ENCODE data around the gene IL1R2. TPM values are rescaled to one million over a fixed set of nuclear protein-coding genes. Genes with fewer than 3 reads are reported as not detected.

The IL1R2 gene
- total RNA-seq, 4 donors from 2014 or later: 2.1 to 13.1 (median 5.8) TPM

DNA sequence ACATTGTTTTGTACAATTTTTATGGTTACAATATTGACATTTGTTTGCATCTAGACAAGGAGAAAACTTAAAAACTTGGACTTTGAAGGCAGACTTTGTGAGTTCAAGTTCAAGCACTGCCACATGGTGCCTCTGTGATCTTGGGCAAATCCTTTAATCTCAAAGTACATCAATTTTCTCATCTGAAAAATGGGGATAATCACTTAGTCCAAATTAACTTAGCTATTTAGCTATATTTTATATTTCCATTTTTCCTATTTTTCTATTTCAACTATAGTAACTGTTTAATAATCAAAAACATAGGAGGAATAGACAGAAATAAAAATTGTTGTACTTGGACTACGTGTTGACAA, 38.7 kb downstream of the IL1R2 start:
- ATAC-seq (no peak), DNase-seq (no peak)
- Histone ChIP-seq H3K4me3 (no peak overlapping the region), H3K36me3 (no peaks in the 10 kb centered on the region), H3K27ac (no peak overlapping the region), H3K27me3 (no peaks in the 10 kb centered on the region), H3K4me1 (peaks cover 18 to 35% of the 10 kb centered on the region in 2 donors), H3K9me3 (no peaks in the 10 kb centered on the region)
- intact Hi-C loops (cut with DNase I; ENCODE audit: low total_unique reads): no loop called here
- TF ChIP-seq, protein P1, sequence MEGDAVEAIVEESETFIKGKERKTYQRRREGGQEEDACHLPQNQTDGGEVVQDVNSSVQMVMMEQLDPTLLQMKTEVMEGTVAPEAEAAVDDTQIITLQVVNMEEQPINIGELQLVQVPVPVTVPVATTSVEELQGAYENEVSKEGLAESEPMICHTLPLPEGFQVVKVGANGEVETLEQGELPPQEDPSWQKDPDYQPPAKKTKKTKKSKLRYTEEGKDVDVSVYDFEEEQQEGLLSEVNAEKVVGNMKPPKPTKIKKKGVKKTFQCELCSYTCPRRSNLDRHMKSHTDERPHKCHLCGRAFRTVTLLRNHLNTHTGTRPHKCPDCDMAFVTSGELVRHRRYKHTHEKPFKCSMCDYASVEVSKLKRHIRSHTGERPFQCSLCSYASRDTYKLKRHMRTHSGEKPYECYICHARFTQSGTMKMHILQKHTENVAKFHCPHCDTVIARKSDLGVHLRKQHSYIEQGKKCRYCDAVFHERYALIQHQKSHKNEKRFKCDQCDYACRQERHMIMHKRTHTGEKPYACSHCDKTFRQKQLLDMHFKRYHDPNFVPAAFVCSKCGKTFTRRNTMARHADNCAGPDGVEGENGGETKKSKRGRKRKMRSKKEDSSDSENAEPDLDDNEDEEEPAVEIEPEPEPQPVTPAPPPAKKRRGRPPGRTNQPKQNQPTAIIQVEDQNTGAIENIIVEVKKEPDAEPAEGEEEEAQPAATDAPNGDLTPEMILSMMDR (IDR thresholded peaks at IDR 0.05 in 4 of 5, conservative IDR thresholded peaks at IDR 0.05 in 1 of 5): no peak
- no peak for TF ChIP-seq POLR2A (IDR thresholded peaks at IDR 0.05)
- in situ Hi-C loops (cut with MboI; ENCODE audit: low sequenced_read_pairs in 4 of 4): no loop called here

DNA sequence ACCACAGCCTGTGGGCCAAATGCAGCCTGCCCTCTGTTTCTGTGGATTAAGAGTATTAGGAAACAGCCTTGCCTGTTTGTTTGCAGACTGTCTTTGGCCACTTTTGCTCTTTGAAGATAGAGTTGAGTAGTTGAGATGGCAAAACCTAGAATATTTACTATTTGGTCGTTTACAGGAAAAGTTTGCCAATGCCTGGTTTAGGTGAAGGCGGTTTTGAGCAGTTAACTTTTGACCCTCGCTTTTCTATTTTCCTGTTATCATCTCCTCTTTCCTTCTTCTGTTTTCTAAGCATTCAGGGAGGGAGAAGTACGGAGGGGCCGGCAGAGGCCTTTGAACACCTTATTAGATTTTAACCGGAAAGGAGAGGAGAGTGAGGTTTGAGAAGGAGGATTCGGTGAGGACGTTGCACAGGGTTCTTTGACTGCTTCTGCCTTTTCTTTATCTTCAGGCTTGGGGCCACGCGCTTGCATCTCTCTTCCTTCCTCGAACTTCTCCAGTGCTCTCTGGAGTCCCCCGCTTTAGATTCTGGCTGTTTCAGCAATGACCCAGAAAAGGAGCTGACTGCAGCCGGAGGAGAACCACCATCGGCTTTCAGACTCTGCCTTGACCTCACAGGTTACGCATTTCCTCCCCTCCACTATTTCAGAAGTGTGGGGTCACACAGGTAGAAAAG, 39.2 kb downstream of the IL1R2 start:
- intact Hi-C loops (cut with DNase I; ENCODE audit: low total_unique reads) (no loop called here), in situ Hi-C loops (cut with MboI; ENCODE audit: low sequenced_read_pairs in 4 of 4) (no loop called here)
- TF ChIP-seq, protein P1 (IDR thresholded peaks at IDR 0.05 in 4 of 5, conservative IDR thresholded peaks at IDR 0.05 in 1 of 5): no peak
- no peak for TF ChIP-seq POLR2A (IDR thresholded peaks at IDR 0.05)
- H3K4me3 ChIP-seq: no peak overlapping the region
- DNase-seq (no peak), ATAC-seq (no peak)
- H3K36me3 ChIP-seq: no peaks in the 10 kb centered on the region
- no peak overlapping the region for H3K27ac ChIP-seq
- H3K9me3 ChIP-seq: no peaks in the 10 kb centered on the region
- peaks cover 18 to 30% of the 10 kb centered on the region in 2 donors for H3K4me1 ChIP-seq
- no peaks in the 10 kb centered on the region for H3K27me3 ChIP-seq

DNA sequence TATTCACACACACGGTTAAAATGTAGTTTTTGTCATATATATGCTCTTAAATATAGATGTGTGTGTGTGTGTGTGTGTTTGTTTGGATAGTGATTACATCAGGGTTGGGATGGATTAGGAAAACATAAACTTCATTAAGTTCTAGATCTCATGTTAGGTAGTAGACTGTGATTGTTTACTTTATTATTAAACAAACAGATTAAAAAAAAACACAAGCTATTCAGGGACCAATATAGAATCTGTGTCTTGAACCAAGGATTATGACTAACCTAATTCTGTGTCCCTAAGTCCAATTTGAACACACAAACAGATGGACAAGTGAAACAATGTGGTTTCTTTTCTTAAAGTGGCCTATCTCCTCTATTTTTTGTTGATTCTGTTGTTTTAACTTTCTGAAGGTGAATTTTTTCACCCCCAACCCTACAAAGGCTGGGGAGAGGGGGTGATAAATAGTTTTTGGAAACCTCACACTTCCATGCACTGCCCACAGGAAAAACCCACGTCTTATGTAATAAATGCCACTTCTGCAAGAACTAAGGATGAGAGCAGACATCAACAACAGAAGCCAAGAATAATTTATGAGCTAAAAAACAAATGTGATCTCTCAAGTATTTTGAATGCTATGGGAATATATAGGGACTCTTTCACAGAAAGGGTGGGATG, 40.7 kb downstream of the IL1R2 start:
- no peak for TF ChIP-seq POLR2A (IDR thresholded peaks at IDR 0.05)
- TF ChIP-seq, protein P1 (IDR thresholded peaks at IDR 0.05 in 4 of 5, conservative IDR thresholded peaks at IDR 0.05 in 1 of 5): no peak
- no peak for DNase-seq
- Histone ChIP-seq H3K36me3 (no peaks in the 10 kb centered on the region), H3K9me3 (no peaks in the 10 kb centered on the region), H3K4me1 (peaks cover 14 to 15% of the 10 kb centered on the region in 2 donors), H3K4me3 (no peak overlapping the region), H3K27me3 (no peaks in the 10 kb centered on the region), H3K27ac (no peak overlapping the region)
- in situ Hi-C loops (cut with MboI; ENCODE audit: low sequenced_read_pairs in 4 of 4): no loop called here
- ATAC-seq: no peak
- intact Hi-C loops (cut with DNase I; ENCODE audit: low total_unique reads): no loop called here

DNA sequence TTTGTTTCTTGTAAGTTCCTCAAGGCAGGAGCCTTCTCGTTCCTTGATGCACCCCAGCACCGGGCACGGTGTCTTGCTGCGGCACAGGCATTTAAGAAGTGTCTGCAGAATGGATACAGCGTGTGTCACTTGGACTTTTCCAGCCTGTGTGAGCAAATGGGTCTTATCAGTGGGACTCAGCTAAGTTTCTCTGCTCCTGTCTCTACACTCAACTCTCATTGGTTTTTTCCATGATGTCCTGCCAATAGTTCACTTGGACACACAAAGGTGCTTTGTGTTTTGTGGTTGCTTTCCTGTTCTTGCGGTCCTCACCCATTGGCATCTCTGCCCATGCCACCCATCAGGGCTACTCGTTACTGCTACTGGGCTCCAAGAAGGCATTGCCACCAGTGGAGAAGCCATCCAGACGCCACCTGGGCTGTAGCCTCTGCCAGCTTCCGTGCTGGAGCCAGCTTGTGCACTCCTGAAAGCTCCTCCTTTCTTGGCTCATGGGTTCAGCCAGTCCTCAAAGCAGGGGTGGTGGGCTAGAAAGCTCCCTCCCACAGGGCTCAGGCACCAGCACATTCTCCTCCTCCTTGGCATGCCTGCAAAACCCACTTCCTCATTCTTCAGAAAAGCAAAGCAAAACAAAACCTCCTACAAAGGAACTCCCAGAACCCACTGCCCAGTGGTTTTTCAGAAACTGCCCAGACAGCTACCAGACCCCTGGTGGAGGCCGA, 41.4 kb downstream of the IL1R2 start:
- peak in 1 of 2 donors; percentile 31 for ATAC-seq
- Histone ChIP-seq H3K4me3 (no peak overlapping the region), H3K9me3 (no peaks in the 10 kb centered on the region), H3K27ac (peak overlapping the region in 2 of 4 donors; percentile 9 to 27), H3K36me3 (no peaks in the 10 kb centered on the region), H3K27me3 (no peaks in the 10 kb centered on the region), H3K4me1 (peaks cover 10 to 12% of the 10 kb centered on the region in 2 donors)
- in situ Hi-C loops (cut with MboI; ENCODE audit: low sequenced_read_pairs in 4 of 4) (no loop called here), intact Hi-C loops (cut with DNase I; ENCODE audit: low total_unique reads) (no loop called here)
- TF ChIP-seq, protein P1 (IDR thresholded peaks at IDR 0.05 in 4 of 5, conservative IDR thresholded peaks at IDR 0.05 in 1 of 5): no peak
- no peak for TF ChIP-seq POLR2A (IDR thresholded peaks at IDR 0.05)
- DNase-seq: peak in 1 of 2 donors; percentile 63

Data from gastrocnemius medialis (tissue), 4 donors.